ENCODE measurements around the gene XCR1.
A peak's percentile ranks its signal among the peaks of the same experiment; 100 is the strongest.
"Not testable (repeated sequence)": the region's sequence is repeated elsewhere in the genome, so short reads cannot be mapped to it uniquely, and the experiment has no call there.

Gene XCR1

GRCh38 chr3:46003706-46004105 lies 23.6 kb downstream of the XCR1 start:
- H3K9me3 ChIP-seq (ENCODE audit: control insufficient read depth, insufficient read depth, low read depth, low read length); H3K4me3 ChIP-seq (ENCODE audit: low read depth, low read length); H3K9ac ChIP-seq (ENCODE audit: low read length); H3K27ac ChIP-seq (ENCODE audit: low read depth, low read length); H3K36me3 ChIP-seq (ENCODE audit: control insufficient read depth, insufficient read depth, low read length); H3K27me3 ChIP-seq (ENCODE audit: control insufficient read depth, insufficient read depth, low read length): not testable (repeated sequence)
- H3K4me1 ChIP-seq (ENCODE audit: control insufficient read depth, insufficient read depth, low read length), result peaks cover 12% of the 10 kb centered on the region

- H3K27me3 ChIP-seq (ENCODE audit: control insufficient read depth, insufficient read depth, low read length), result 0 out of 2 replicates have a peak, but pooled peaks cover 2% of the 10 kb centered on the region
- no peak overlapping the region for H3K9ac ChIP-seq (ENCODE audit: low read length)
- peaks cover under 1% of the 10 kb centered on the region; the same call in 1 of the 2 replicates for H3K4me1 ChIP-seq (ENCODE audit: control insufficient read depth, insufficient read depth, low read length)
- no peak overlapping the region for H3K27ac ChIP-seq (ENCODE audit: low read depth, low read length)
- no peaks in the 10 kb centered on the region for H3K9me3 ChIP-seq (ENCODE audit: control insufficient read depth, insufficient read depth, low read depth, low read length)
- no peaks in the 10 kb centered on the region for H3K36me3 ChIP-seq (ENCODE audit: control insufficient read depth, insufficient read depth, low read length)
- H3K4me3 ChIP-seq (ENCODE audit: low read depth, low read length), result no peak overlapping the region
Measured at GRCh38 chr3:46001178-46001577, 26.1 kb downstream of the XCR1 start.

GRCh38 chr3:45997942-45998341 lies 29.3 kb downstream of the XCR1 start:
- H3K4me3 ChIP-seq (ENCODE audit: low read depth, low read length), result no peak overlapping the region
- peaks cover 14% of the 10 kb centered on the region for H3K4me1 ChIP-seq (ENCODE audit: control insufficient read depth, insufficient read depth, low read length)
- H3K27ac ChIP-seq (ENCODE audit: low read depth, low read length), result no peak overlapping the region

GRCh38 chr3:45997499-45997898 lies 29.8 kb downstream of the XCR1 start:
- H3K27me3 ChIP-seq (ENCODE audit: control insufficient read depth, insufficient read depth, low read length); H3K9ac ChIP-seq (ENCODE audit: low read length); H3K4me3 ChIP-seq (ENCODE audit: low read depth, low read length); H3K9me3 ChIP-seq (ENCODE audit: control insufficient read depth, insufficient read depth, low read depth, low read length); H3K36me3 ChIP-seq (ENCODE audit: control insufficient read depth, insufficient read depth, low read length); H3K27ac ChIP-seq (ENCODE audit: low read depth, low read length): not testable (repeated sequence)
- H3K4me1 ChIP-seq (ENCODE audit: control insufficient read depth, insufficient read depth, low read length), result peaks cover 19% of the 10 kb centered on the region

More at GRCh38 chr3:45997942-45998341, 29.3 kb downstream of the XCR1 start:
- H3K9me3 ChIP-seq (ENCODE audit: control insufficient read depth, insufficient read depth, low read depth, low read length), result no peaks in the 10 kb centered on the region
- H3K9ac ChIP-seq (ENCODE audit: low read length), result no peak overlapping the region
- 0 out of 2 replicates have a peak, but pooled peaks cover 2% of the 10 kb centered on the region for H3K27me3 ChIP-seq (ENCODE audit: control insufficient read depth, insufficient read depth, low read length)
- H3K36me3 ChIP-seq (ENCODE audit: control insufficient read depth, insufficient read depth, low read length), result no peaks in the 10 kb centered on the region

GRCh38 chr3:45995236-45996192 lies 31.8 kb downstream of the XCR1 start, which contains the start of gene FYCO1:
Gene FYCO1, minus strand, starts transcription at chr3:45995824. Its CDS starts 10,914 bp downstream, at chr3:45984910.
- Histone ChIP-seq H3K36me3 (ENCODE audit: control insufficient read depth, insufficient read depth, low read length) (no peaks in the 10 kb centered on the region), H3K27ac (ENCODE audit: low read depth, low read length) (peak within 1 kb of the TSS; percentile 38; the same call in 1 of the 2 replicates), H3K9ac (ENCODE audit: low read length) (peak within 1 kb of the TSS; percentile 72), H3K4me1 (ENCODE audit: control insufficient read depth, insufficient read depth, low read length) (peaks cover 28% of the 10 kb centered on the region), H3K9me3 (ENCODE audit: control insufficient read depth, insufficient read depth, low read depth, low read length) (no peaks in the 10 kb centered on the region), H3K4me3 (ENCODE audit: low read depth, low read length) (peak within 1 kb of the TSS; percentile 92), H3K27me3 (ENCODE audit: control insufficient read depth, insufficient read depth, low read length) (0 out of 2 replicates have a peak, but pooled peaks cover 2% of the 10 kb centered on the region)

GRCh38 chr3:45994419-45995235 lies 32.7 kb downstream of the XCR1 start:
- H3K9me3 ChIP-seq (ENCODE audit: control insufficient read depth, insufficient read depth, low read depth, low read length), result no peaks in the 10 kb centered on the region
- 0 out of 2 replicates have a peak, but pooled peaks cover 2% of the 10 kb centered on the region for H3K27me3 ChIP-seq (ENCODE audit: control insufficient read depth, insufficient read depth, low read length)
- peak overlapping the region; percentile 92 for H3K4me3 ChIP-seq (ENCODE audit: low read depth, low read length)
- H3K9ac ChIP-seq (ENCODE audit: low read length), result peak overlapping the region; percentile 72
- no peaks in the 10 kb centered on the region for H3K36me3 ChIP-seq (ENCODE audit: control insufficient read depth, insufficient read depth, low read length)
- H3K27ac ChIP-seq (ENCODE audit: low read depth, low read length), result no peak overlapping the region
- peaks cover 32% of the 10 kb centered on the region for H3K4me1 ChIP-seq (ENCODE audit: control insufficient read depth, insufficient read depth, low read length)

DNA sequence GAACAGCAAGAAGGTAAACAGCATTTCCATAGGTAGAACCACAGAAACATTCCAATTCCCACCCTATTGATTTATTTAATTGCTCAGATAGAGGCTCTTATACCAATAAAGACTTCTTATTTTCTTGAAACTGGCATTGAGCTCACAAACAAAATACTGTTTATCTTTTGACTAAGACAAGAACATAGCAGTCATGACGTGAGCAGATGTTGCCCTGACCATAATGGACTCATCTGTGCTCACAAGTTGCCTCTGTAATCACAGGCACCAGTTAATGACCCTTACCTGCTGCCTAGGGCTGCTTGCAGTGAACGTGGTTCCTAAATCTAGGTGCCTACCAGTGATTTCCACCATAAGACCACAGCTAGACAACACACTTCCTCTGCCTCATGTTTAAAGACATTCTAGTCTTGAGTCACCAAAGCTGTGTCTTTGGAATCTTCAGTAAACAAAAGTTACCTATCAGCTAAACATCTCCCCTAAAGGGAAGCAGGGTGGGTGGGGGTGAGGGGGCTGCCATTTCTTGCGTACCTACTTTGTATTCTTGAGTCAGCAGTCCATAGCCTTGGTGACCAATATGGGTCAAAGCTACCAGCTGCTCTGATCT lies 33.8 kb downstream of the XCR1 start:
- H3K27me3 ChIP-seq (ENCODE audit: control insufficient read depth, insufficient read depth, low read length), result 0 out of 2 replicates have a peak, but pooled peaks cover 2% of the 10 kb centered on the region
- peaks cover 35% of the 10 kb centered on the region for H3K4me1 ChIP-seq (ENCODE audit: control insufficient read depth, insufficient read depth, low read length)
- H3K9ac ChIP-seq (ENCODE audit: low read length), result no peak overlapping the region
- H3K36me3 ChIP-seq (ENCODE audit: control insufficient read depth, insufficient read depth, low read length), result no peaks in the 10 kb centered on the region
- H3K4me3 ChIP-seq (ENCODE audit: low read depth, low read length), result no peak overlapping the region
- no peak overlapping the region for H3K27ac ChIP-seq (ENCODE audit: low read depth, low read length)
- H3K9me3 ChIP-seq (ENCODE audit: control insufficient read depth, insufficient read depth, low read depth, low read length), result no peaks in the 10 kb centered on the region

DNA sequence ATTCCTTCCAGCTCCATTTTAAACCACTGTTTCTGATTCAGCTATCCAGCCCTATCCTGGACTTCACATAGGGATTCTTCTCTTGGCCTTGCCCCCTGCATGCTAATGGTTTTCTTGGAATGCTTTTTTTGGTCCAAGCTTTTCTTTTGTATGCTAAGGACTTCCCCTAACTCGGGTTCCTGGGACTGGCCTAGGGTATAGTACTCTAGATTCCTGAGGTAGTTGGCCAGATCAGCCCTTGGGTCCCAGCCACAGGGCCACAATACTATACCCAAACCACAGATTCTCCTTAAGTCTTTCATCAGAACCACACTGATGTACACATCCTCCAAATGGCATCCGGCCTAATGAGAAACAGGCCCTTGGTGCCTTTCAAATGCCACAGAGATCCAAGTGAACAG lies 34.5 kb downstream of the XCR1 start:
- Histone ChIP-seq H3K36me3 (ENCODE audit: control insufficient read depth, insufficient read depth, low read length) (no peaks in the 10 kb centered on the region), H3K9ac (ENCODE audit: low read length) (no peak overlapping the region), H3K4me1 (ENCODE audit: control insufficient read depth, insufficient read depth, low read length) (peaks cover 41% of the 10 kb centered on the region), H3K9me3 (ENCODE audit: control insufficient read depth, insufficient read depth, low read depth, low read length) (no peaks in the 10 kb centered on the region), H3K4me3 (ENCODE audit: low read depth, low read length) (0 out of 2 replicates have a peak overlapping the region, but pooled peaks have one; percentile 21), H3K27me3 (ENCODE audit: control insufficient read depth, insufficient read depth, low read length) (0 out of 2 replicates have a peak, but pooled peaks cover 2% of the 10 kb centered on the region), H3K27ac (ENCODE audit: low read depth, low read length) (no peak overlapping the region)

DNA sequence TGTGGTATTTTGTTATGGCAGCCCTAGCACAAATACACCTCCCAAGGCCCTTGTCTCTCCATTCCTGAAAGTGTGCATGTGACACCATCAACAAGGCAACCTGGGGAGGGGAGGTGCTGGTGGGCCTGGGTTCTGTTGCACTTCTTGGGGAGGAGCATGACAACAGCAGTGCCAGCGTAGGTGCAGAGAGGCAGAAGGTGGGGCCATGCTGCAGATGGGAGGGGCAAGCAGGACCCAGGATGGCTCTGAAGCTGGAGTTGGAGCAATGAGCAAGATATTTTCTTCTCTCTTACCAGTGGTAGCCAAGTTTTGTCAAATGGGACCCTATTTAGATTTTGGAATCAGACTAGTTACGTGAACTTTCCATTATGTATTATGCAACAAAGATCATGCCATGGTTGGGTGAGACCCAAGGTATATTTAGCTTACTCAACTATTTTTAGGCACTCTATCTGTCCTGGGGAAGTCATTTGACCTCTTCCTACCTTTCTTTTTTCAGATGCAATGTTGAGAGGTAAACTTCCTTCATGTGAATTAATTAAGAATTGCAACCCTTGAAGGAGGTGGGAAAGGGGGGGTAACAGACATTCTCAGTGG lies 35.1 kb downstream of the XCR1 start:
- H3K4me3 ChIP-seq (ENCODE audit: low read depth, low read length), result no peak overlapping the region
- H3K36me3 ChIP-seq (ENCODE audit: control insufficient read depth, insufficient read depth, low read length), result no peaks in the 10 kb centered on the region
- 0 out of 2 replicates have a peak, but pooled peaks cover 1% of the 10 kb centered on the region for H3K27me3 ChIP-seq (ENCODE audit: control insufficient read depth, insufficient read depth, low read length)
- no peak overlapping the region for H3K9ac ChIP-seq (ENCODE audit: low read length)
- H3K27ac ChIP-seq (ENCODE audit: low read depth, low read length), result no peak overlapping the region
- peaks cover 43% of the 10 kb centered on the region for H3K4me1 ChIP-seq (ENCODE audit: control insufficient read depth, insufficient read depth, low read length)
- no peaks in the 10 kb centered on the region for H3K9me3 ChIP-seq (ENCODE audit: control insufficient read depth, insufficient read depth, low read depth, low read length)

DNA sequence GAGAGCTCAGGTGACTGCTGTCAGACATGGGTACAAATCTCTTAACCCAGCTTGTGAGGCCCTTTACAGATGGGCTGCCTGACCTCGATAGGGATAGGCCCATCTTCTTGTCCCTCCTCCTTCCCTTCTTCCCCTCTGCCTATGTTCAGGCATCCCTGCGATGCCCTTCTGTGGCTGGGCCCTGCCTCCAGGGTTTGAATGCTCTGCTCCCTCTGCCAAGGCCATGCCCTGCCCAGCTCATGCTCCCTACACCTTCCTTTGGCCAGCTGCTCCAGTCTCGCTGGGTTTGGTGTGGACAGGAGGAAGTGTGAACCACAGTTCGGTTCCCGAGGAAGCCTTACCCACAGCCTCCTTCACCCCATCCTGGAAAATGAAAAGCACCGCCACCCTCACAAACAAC lies 35.9 kb downstream of the XCR1 start:
- H3K4me3 ChIP-seq (ENCODE audit: low read depth, low read length), result no peak overlapping the region
- peaks cover 43% of the 10 kb centered on the region for H3K4me1 ChIP-seq (ENCODE audit: control insufficient read depth, insufficient read depth, low read length)
- H3K9ac ChIP-seq (ENCODE audit: low read length), result no peak overlapping the region
- no peaks in the 10 kb centered on the region for H3K27me3 ChIP-seq (ENCODE audit: control insufficient read depth, insufficient read depth, low read length)
- no peaks in the 10 kb centered on the region for H3K36me3 ChIP-seq (ENCODE audit: control insufficient read depth, insufficient read depth, low read length)
- no peak overlapping the region for H3K27ac ChIP-seq (ENCODE audit: low read depth, low read length)
- no peaks in the 10 kb centered on the region for H3K9me3 ChIP-seq (ENCODE audit: control insufficient read depth, insufficient read depth, low read depth, low read length)

Measured in HUES6 (cell line).